SJSA1 (cell line): ENCODE measurements around the gene LARP4. TPM values are rescaled to one million over a fixed set of nuclear protein-coding genes. Genes with fewer than 3 reads are reported as not detected.
"Not testable (repeated sequence)": the region's sequence is repeated elsewhere in the genome, so short reads cannot be mapped to it uniquely, and the experiment has no call there.

Experiments used
- DNase-seq, 2 experiments: peaks; one replicate each; pipeline ENCODE4 v3.0.0-alpha.2; 2015 to 2020; ENCODE audit warnings: low spot score in 2 of 2, low read depth in 1 of 2
- H3K27ac ChIP-seq: fragments of 250-450 bp; sonication (Bioruptor Pico); 2 replicates; pipeline ENCODE4 v1.5.1; 2020; ENCODE audit warnings: mild to moderate bottlenecking, moderate library complexity
- H3K27me3 ChIP-seq: fragments of 250-450 bp; sonication (Bioruptor Pico); replicated peaks from 2 replicates; pipeline ENCODE4 v1.5.1; 2020; ENCODE audit warnings: mild to moderate bottlenecking, moderate library complexity
- H3K36me3 ChIP-seq: fragments of 250-450 bp; sonication (Bioruptor Pico); 2 replicates; pipeline ENCODE4 v1.5.1; 2020; ENCODE audit warnings: mild to moderate bottlenecking
- H3K4me1 ChIP-seq: fragments of 250-450 bp; sonication (Bioruptor Pico); replicated peaks from 2 replicates; pipeline ENCODE4 v1.6.1; 2021; ENCODE audit warnings: mild to moderate bottlenecking
- H3K4me3 ChIP-seq: fragments of 250-450 bp; sonication (Bioruptor Pico); 2 replicates; pipeline ENCODE4 v1.5.1; 2020; ENCODE audit warnings: mild to moderate bottlenecking
- H3K9me3 ChIP-seq: fragments of 250-450 bp; sonication (Bioruptor Pico); replicated peaks from 2 replicates; pipeline ENCODE4 v1.5.1; 2020; ENCODE audit warnings: mild to moderate bottlenecking
- total RNA-seq: library from RNA; depleted of rRNA; stranded (reverse); fragments of >200 nt; shearing (Covaris generic); gene quantifications from 2 replicates; pipeline ENCODE4 v1.2.3, GENCODE V29; 2014

LARP4 gene
- total RNA-seq, 1 experiment from 2014 or later: 38.1 TPM

- Histone ChIP-seq H3K9me3 (no peaks in the 10 kb centered on the region), H3K36me3 (peaks cover 29% of the 10 kb centered on the region), H3K27me3 (no peaks in the 10 kb centered on the region), H3K4me3 (no peak overlapping the region), H3K4me1 (no peaks in the 10 kb centered on the region), H3K27ac (no peak overlapping the region)
- DNase-seq: no peak
Observed at GRCh38 chr12:50419112-50419909, 18.6 kb downstream of the LARP4 start.

GRCh38 chr12:50422855-50423254, 22.2 kb downstream of the LARP4 start:
- not testable (repeated sequence) for H3K27me3 ChIP-seq, H3K4me3 ChIP-seq, H3K27ac ChIP-seq, DNase-seq, H3K4me1 ChIP-seq, H3K9me3 ChIP-seq
- H3K36me3 ChIP-seq: peaks cover 25% of the 10 kb centered on the region

GRCh38 chr12:50423342-50423741, 22.7 kb downstream of the LARP4 start:
- not testable (repeated sequence) for H3K27me3 ChIP-seq, H3K9me3 ChIP-seq, H3K4me3 ChIP-seq, H3K4me1 ChIP-seq, H3K27ac ChIP-seq, DNase-seq
- H3K36me3 ChIP-seq: peaks cover 25% of the 10 kb centered on the region

GRCh38 chr12:50425589-50426258, 25.0 kb downstream of the LARP4 start:
- no peaks in the 10 kb centered on the region for H3K9me3 ChIP-seq
- no peaks in the 10 kb centered on the region for H3K4me1 ChIP-seq
- H3K27me3 ChIP-seq: no peaks in the 10 kb centered on the region
- DNase-seq: no peak
- peaks cover 43% of the 10 kb centered on the region for H3K36me3 ChIP-seq
- H3K4me3 ChIP-seq: no peak overlapping the region
- H3K27ac ChIP-seq: no peak overlapping the region

- peaks cover 80% of the 10 kb centered on the region for H3K36me3 ChIP-seq
- not testable (repeated sequence) for H3K27me3 ChIP-seq, H3K4me3 ChIP-seq, H3K27ac ChIP-seq, H3K4me1 ChIP-seq, DNase-seq, H3K9me3 ChIP-seq
Observed at GRCh38 chr12:50431656-50432055, 31.0 kb downstream of the LARP4 start.

- no peak for DNase-seq
- Histone ChIP-seq H3K36me3 (peaks cover 73% of the 10 kb centered on the region), H3K4me1 (no peaks in the 10 kb centered on the region), H3K27me3 (no peaks in the 10 kb centered on the region), H3K27ac (no peak overlapping the region), H3K9me3 (no peaks in the 10 kb centered on the region), H3K4me3 (no peak overlapping the region)
Observed at GRCh38 chr12:50440288-50440687, 39.6 kb downstream of the LARP4 start.

- peaks cover 71% of the 10 kb centered on the region for H3K36me3 ChIP-seq
Observed at GRCh38 chr12:50441763-50442162, 41.1 kb downstream of the LARP4 start.

GRCh38 chr12:50442178-50442908, 41.7 kb downstream of the LARP4 start:
- H3K9me3 ChIP-seq: no peaks in the 10 kb centered on the region
- H3K27me3 ChIP-seq: no peaks in the 10 kb centered on the region
- no peak overlapping the region for H3K4me3 ChIP-seq
- peaks cover 67% of the 10 kb centered on the region for H3K36me3 ChIP-seq
- DNase-seq: no peak
- H3K4me1 ChIP-seq: no peaks in the 10 kb centered on the region
- H3K27ac ChIP-seq: no peak overlapping the region

More at GRCh38 chr12:50441763-50442162, 41.1 kb downstream of the LARP4 start:
- no peak overlapping the region for H3K4me3 ChIP-seq
- H3K4me1 ChIP-seq: no peaks in the 10 kb centered on the region
- DNase-seq: no peak
- no peak overlapping the region for H3K27ac ChIP-seq
- no peaks in the 10 kb centered on the region for H3K27me3 ChIP-seq
- no peaks in the 10 kb centered on the region for H3K9me3 ChIP-seq

GRCh38 chr12:50449671-50450070, 49.0 kb downstream of the LARP4 start:
- not testable (repeated sequence) for H3K4me3 ChIP-seq, H3K27ac ChIP-seq, H3K27me3 ChIP-seq, H3K4me1 ChIP-seq, H3K9me3 ChIP-seq, DNase-seq
- peaks cover 63% of the 10 kb centered on the region for H3K36me3 ChIP-seq

- H3K27me3 ChIP-seq: no peaks in the 10 kb centered on the region
- H3K9me3 ChIP-seq: no peaks in the 10 kb centered on the region
- H3K36me3 ChIP-seq: peaks cover 71% of the 10 kb centered on the region
- H3K27ac ChIP-seq: no peak overlapping the region
- no peaks in the 10 kb centered on the region for H3K4me1 ChIP-seq
- DNase-seq: no peak
- H3K4me3 ChIP-seq: no peak overlapping the region
Observed at GRCh38 chr12:50452795-50453194, 52.1 kb downstream of the LARP4 start.

- no peak for DNase-seq
- Histone ChIP-seq H3K27me3 (no peaks in the 10 kb centered on the region), H3K9me3 (no peaks in the 10 kb centered on the region), H3K36me3 (peaks cover 70% of the 10 kb centered on the region), H3K4me1 (peaks cover 5% of the 10 kb centered on the region; the same call in 1 of the 2 replicates), H3K27ac (no peak overlapping the region), H3K4me3 (no peak overlapping the region)
Observed at GRCh38 chr12:50453872-50454271, 53.2 kb downstream of the LARP4 start.

- H3K27me3 ChIP-seq: no peaks in the 10 kb centered on the region
- no peak overlapping the region for H3K4me3 ChIP-seq
- H3K4me1 ChIP-seq: peaks cover 5% of the 10 kb centered on the region; the same call in 1 of the 2 replicates
- H3K9me3 ChIP-seq: no peaks in the 10 kb centered on the region
- DNase-seq: no peak
- no peak overlapping the region for H3K27ac ChIP-seq
- peaks cover 74% of the 10 kb centered on the region for H3K36me3 ChIP-seq
Observed at GRCh38 chr12:50458606-50459005, 57.9 kb downstream of the LARP4 start.

GRCh38 chr12:50467439-50467838, 66.8 kb downstream of the LARP4 start:
- H3K4me3 ChIP-seq: no peak overlapping the region
- no peaks in the 10 kb centered on the region for H3K27me3 ChIP-seq
- H3K4me1 ChIP-seq: no peaks in the 10 kb centered on the region
- H3K9me3 ChIP-seq: no peaks in the 10 kb centered on the region
- no peak for DNase-seq
- H3K27ac ChIP-seq: no peak overlapping the region
- peaks cover 57% of the 10 kb centered on the region for H3K36me3 ChIP-seq
